Urothelium cell line (cell line): Measurements from ENCODE around the gene CST11.
"Not testable (repeated sequence)": the region's sequence is repeated elsewhere in the genome, so short reads cannot be mapped to it uniquely, and the experiment has no call there.

Experiments
- DNase-seq: peaks from one replicate; pipeline ENCODE4 v3.0.0; 2011; ENCODE audit warnings: low spot score, mixed read lengths
- FAIRE-seq: peaks from 2 replicates; lab custom pipeline; 2011; peaks lifted over from hg19 to GRCh38; lab: Jason Lieb, UNC

Gene CST11

GRCh38 chr20:23452776-23453175 is at the start of gene CST11:
CST11 (minus strand) TSS chr20:23452876; CDS start chr20:23452811, 65 bp downstream.
- FAIRE-seq (no peak), DNase-seq (no peak)

- no peak for FAIRE-seq
- DNase-seq: no peak
Measured at GRCh38 chr20:23501926-23502325, 49.2 kb upstream of the CST11 start.

GRCh38 chr20:23497536-23497935 is 44.9 kb upstream of the CST11 start:
- DNase-seq (no peak), FAIRE-seq (no peak)

GRCh38 chr20:23493172-23493772 is 40.6 kb upstream of the CST11 start:
- FAIRE-seq (no peak), DNase-seq (no peak)

GRCh38 chr20:23492292-23492691 is 39.6 kb upstream of the CST11 start:
- no peak for DNase-seq
- no peak for FAIRE-seq

- FAIRE-seq (no peak), DNase-seq (no peak)
Measured at GRCh38 chr20:23490817-23491216, 38.1 kb upstream of the CST11 start, which contains the start of gene CST8. CST8 (plus strand) TSS chr20:23491117; CDS start chr20:23491668, 551 bp downstream.

- no peak for FAIRE-seq
- no peak for DNase-seq
Measured at GRCh38 chr20:23488996-23489395, 36.3 kb upstream of the CST11 start.

GRCh38 chr20:23488470-23488869 is 35.8 kb upstream of the CST11 start:
- DNase-seq (no peak), FAIRE-seq (no peak)

- DNase-seq: no peak
- FAIRE-seq: no peak
Measured at GRCh38 chr20:23484081-23484480, 31.4 kb upstream of the CST11 start.

GRCh38 chr20:23482138-23482537 is 29.5 kb upstream of the CST11 start:
- no peak for FAIRE-seq
- DNase-seq: no peak

GRCh38 chr20:23479043-23479442 is 26.4 kb upstream of the CST11 start:
- DNase-seq (no peak), FAIRE-seq (no peak)

- DNase-seq (no peak), FAIRE-seq (no peak)
Measured at GRCh38 chr20:23477223-23477622, 24.5 kb upstream of the CST11 start.

GRCh38 chr20:23476015-23476754 is 23.5 kb upstream of the CST11 start:
- peak; percentile 87 for FAIRE-seq

GRCh38 chr20:23475395-23475794 is 22.7 kb upstream of the CST11 start:
- FAIRE-seq: no peak
- no peak for DNase-seq

More at GRCh38 chr20:23476015-23476754, 23.5 kb upstream of the CST11 start:
- DNase-seq: no peak

GRCh38 chr20:23473293-23473692 is 20.6 kb upstream of the CST11 start:
- not testable (repeated sequence) for FAIRE-seq, DNase-seq

- not testable (repeated sequence) for FAIRE-seq, DNase-seq
Measured at GRCh38 chr20:23472306-23472705, 19.6 kb upstream of the CST11 start.

- not testable (repeated sequence) for DNase-seq, FAIRE-seq
Measured at GRCh38 chr20:23466961-23467360, 14.3 kb upstream of the CST11 start.

GRCh38 chr20:23461180-23461579 is 8.5 kb upstream of the CST11 start:
- no peak for FAIRE-seq
- DNase-seq: no peak

GRCh38 chr20:23459461-23460150 is 6.9 kb upstream of the CST11 start:
- no peak for DNase-seq
- FAIRE-seq: no peak

GRCh38 chr20:23456873-23457272 is 4.2 kb upstream of the CST11 start:
- DNase-seq (no peak), FAIRE-seq (no peak)

- DNase-seq (no peak), FAIRE-seq (no peak)
Measured at GRCh38 chr20:23456409-23456808, 3.7 kb upstream of the CST11 start.

- DNase-seq (no peak), FAIRE-seq (no peak)
Measured at GRCh38 chr20:23455639-23456038, 3.0 kb upstream of the CST11 start.
